Spleen (tissue), 11 donors: ENCODE measurements around the gene TPM2. TPM values are rescaled to one million over a fixed set of nuclear protein-coding genes. Genes with fewer than 3 reads are reported as not detected.

Experiments used
- DNase-seq: peaks from one replicate; pipeline ENCODE4 v3.0.0-alpha.2; 2020
- H3K27ac ChIP-seq, 8 donors: fragments of 200-600 bp; sonication (generic) in 7 of 8; 1 replicate in 4 of 8; 2 replicates in 4 of 8; pipeline versions ENCODE4 v1.5.0 to v1.8.0; 2016 to 2021; ENCODE audit warnings: inconsistent platforms in 4 of 8, mild to moderate bottlenecking in 4 of 8, moderate library complexity in 1 of 8
- H3K27me3 ChIP-seq, 7 donors: fragments of 200-600 bp; sonication (generic) in 6 of 7; replicated peaks in 1 of 7; 1 replicate in 4 of 7; 2 replicates in 3 of 7; pipeline versions ENCODE4 v1.5.0 to v1.8.0; 2016 to 2021; ENCODE audit warnings: inconsistent platforms in 3 of 7, mild to moderate bottlenecking in 1 of 7
- H3K36me3 ChIP-seq, 6 donors: fragments of 200-600 bp; sonication (generic) in 5 of 6; 1 replicate in 4 of 6; 2 replicates in 2 of 6; pipeline versions ENCODE4 v1.5.0 to v1.8.0; 2016 to 2021; ENCODE audit warnings: inconsistent platforms in 2 of 6
- H3K4me1 ChIP-seq, 6 donors: fragments of 200-600 bp; sonication (generic) in 5 of 6; 1 replicate in 3 of 6; 2 replicates in 3 of 6; pipeline versions ENCODE4 v1.5.0 to v1.8.0; 2016 to 2021; ENCODE audit warnings: inconsistent platforms in 3 of 6
- H3K4me3 ChIP-seq, 8 donors: fragments of 200-600 bp; sonication (generic) in 7 of 8; 1 replicate in 4 of 8; 2 replicates in 4 of 8; pipeline versions ENCODE4 v1.5.0 to v1.8.0; 2016 to 2021; ENCODE audit warnings: inconsistent platforms in 4 of 8, mild to moderate bottlenecking in 4 of 8, moderate library complexity in 2 of 8
- H3K9me3 ChIP-seq, 8 donors: fragments of 200-600 bp; sonication (generic) in 7 of 8; 1 replicate in 4 of 8; 2 replicates in 4 of 8; pipeline versions ENCODE4 v1.5.0 to v1.8.0; 2016 to 2021; ENCODE audit warnings: inconsistent platforms in 4 of 8
- CTCF ChIP-seq, 11 experiments: fragments of 200-600 bp in 7 of 11; fragments of 450-650 bp in 4 of 11; sonication (generic) in 4 of 11; IDR thresholded peaks in 8 of 11; conservative IDR thresholded peaks in 3 of 11; 1 replicate in 7 of 11; 2 replicates in 4 of 11; pipeline versions ENCODE4 v1.4.0 to v1.8.0; 2016 to 2021; ENCODE audit warnings: antibody characterized with exemption in 11 of 11, inconsistent platforms in 4 of 11, mild to moderate bottlenecking in 1 of 11
- POLR2A ChIP-seq, 3 donors: fragments of 450-650 bp; IDR thresholded peaks; one replicate each; pipeline ENCODE4 v1.5.1; 2017; ENCODE audit warnings: antibody characterized with exemption in 3 of 3, mild to moderate bottlenecking in 1 of 3
- POLR2AphosphoS5 ChIP-seq, 3 donors: sonication (generic); formaldehyde crosslinking; IDR thresholded peaks; one replicate each; pipeline ENCODE4 v1.5.1; 2017; ENCODE audit warnings: antibody characterized with exemption in 3 of 3
- WGBS, 5 donors: extraction: QIAGEN DNeasy Blood & Tissue Kit in 3 of 5; methylation state at CpG; one replicate each; pipeline versions ENCODE4 v1.1.5 to v1.1.7; 2013 to 2018; 5-methylcytosine and 5-hydroxymethylcytosine counted together
- intact Hi-C: fragments of 100-400 bp; cut with DNase I; formaldehyde crosslinking; loops from one replicate; pipeline ENCODE4 v1.15.0; 2023; ENCODE audit warnings: low total_unique reads
- polyA plus RNA-seq, 3 donors: library from polyadenylated mRNA; stranded (reverse); fragments of 200-250 nt; gene quantifications; one replicate each; pipeline ENCODE4 v1.2.1, GENCODE V29; 2013
- total RNA-seq, 7 donors: library from RNA; depleted of rRNA in 3 of 7; stranded (reverse); fragments of >200 nt in 3 of 7; fragmentation: NEBNext Ultra II Directional in 4 of 7; extraction: Animal tissue kit (Norgen Biotek cat#: 25700) in 4 of 7; gene quantifications; one replicate each; pipeline versions ENCODE4 v1.1.0 to v1.2.1, GENCODE V29; 2016 to 2021
- donor health status: healthy with polysubstance abuse.
- donor health status: DM: no; HTN: no; CAD: no; lungs with moderate emphysema.
- donor health status: DM: no; HTN: no; CAD: no.
- donor health status: Bipolar disorder and iron deficiency.
- donor health status: healthy.
- donor health status: DM: no; HTN: no; CAD: no.
- donor health status: DM: yes; HTN: yes; CAD: no.

The TPM2 gene
- total and polyA plus RNA-seq, 10 donors: 43.1 to 237 (median 119) TPM

- intact Hi-C loops: no loop called here
- 91 to 96% (median 93%) methylated on average over 2 of the region's 2 CpGs for WGBS, 5 donors
- H3K27ac ChIP-seq: no peak overlapping the region
Observed at GRCh38 chr9:35723426-35723825, 33.7 kb upstream of the TPM2 start.

GRCh38 chr9:35719546-35719945 lies 29.8 kb upstream of the TPM2 start:
- Histone ChIP-seq H3K27ac (peak overlapping the region in 5 of 8 donors; percentile 43 to 59 (median 54)), H3K4me1 (peaks cover 0 to 21% (median 9%) of the 10 kb centered on the region in 6 donors), H3K36me3 (peaks cover 21 to 100% (median 100%) of the 10 kb centered on the region in 6 donors), H3K4me3 (no peak overlapping the region), H3K27me3 (no peaks in the 10 kb centered on the region), H3K9me3 (no peaks in the 10 kb centered on the region)
- no peak for DNase-seq
- intact Hi-C loops: no loop called here
- TF ChIP-seq POLR2AphosphoS5 (IDR thresholded peaks at IDR 0.05) (no peak), POLR2A (IDR thresholded peaks at IDR 0.05) (no peak), CTCF (IDR thresholded peaks at IDR 0.05 in 8 of 11, conservative IDR thresholded peaks at IDR 0.05 in 3 of 11) (no peak)
- 94 to 96% (median 95%) methylated on average over 4 of the region's 4 CpGs for WGBS, 5 donors

More at GRCh38 chr9:35723426-35723825, 33.7 kb upstream of the TPM2 start:
- no peaks in the 10 kb centered on the region for H3K9me3 ChIP-seq
- H3K4me1 ChIP-seq: peaks cover 22 to 53% (median 38%) of the 10 kb centered on the region in 6 donors
- no peaks in the 10 kb centered on the region for H3K27me3 ChIP-seq
- no peak overlapping the region for H3K4me3 ChIP-seq
- no peak for TF ChIP-seq POLR2AphosphoS5 (IDR thresholded peaks at IDR 0.05)
- no peak for TF ChIP-seq POLR2A (IDR thresholded peaks at IDR 0.05)
- TF ChIP-seq CTCF (IDR thresholded peaks at IDR 0.05 in 8 of 11, conservative IDR thresholded peaks at IDR 0.05 in 3 of 11): no peak
- no peak for DNase-seq
- H3K36me3 ChIP-seq: peaks cover 7 to 92% (median 80%) of the 10 kb centered on the region in 6 donors

GRCh38 chr9:35718721-35719511 lies 29.2 kb upstream of the TPM2 start:
- DNase-seq: peak; percentile 86
- peak overlapping the region in 5 of 8 donors; percentile 43 to 59 (median 54) for H3K27ac ChIP-seq
- peaks cover 21 to 100% (median 100%) of the 10 kb centered on the region in 6 donors for H3K36me3 ChIP-seq
- peaks cover 0 to 22% (median 9%) of the 10 kb centered on the region in 6 donors for H3K4me1 ChIP-seq
- WGBS, 5 donors: 60 to 79% (median 71%) methylated on average over 14 to 15 of the region's 15 CpGs
- H3K4me3 ChIP-seq: no peak overlapping the region
- TF ChIP-seq CTCF (IDR thresholded peaks at IDR 0.05 in 8 of 11, conservative IDR thresholded peaks at IDR 0.05 in 3 of 11) (no peak), POLR2AphosphoS5 (IDR thresholded peaks at IDR 0.05) (peak; percentile 60 to 79 (median 70))
- intact Hi-C loops: no loop called here
- no peaks in the 10 kb centered on the region for H3K9me3 ChIP-seq
- H3K27me3 ChIP-seq: no peaks in the 10 kb centered on the region

GRCh38 chr9:35717132-35717870 lies 27.6 kb upstream of the TPM2 start:
- WGBS, 5 donors: 94 to 97% (median 95%) methylated on average over 14 of the region's 14 CpGs
- TF ChIP-seq POLR2AphosphoS5 (IDR thresholded peaks at IDR 0.05) (peak in 2 of 3 donors; percentile 8 to 51), POLR2A (IDR thresholded peaks at IDR 0.05) (no peak), CTCF (IDR thresholded peaks at IDR 0.05 in 8 of 11, conservative IDR thresholded peaks at IDR 0.05 in 3 of 11) (no peak)
- peaks cover 21 to 100% (median 100%) of the 10 kb centered on the region in 6 donors for H3K36me3 ChIP-seq
- no peaks in the 10 kb centered on the region for H3K27me3 ChIP-seq
- H3K9me3 ChIP-seq: no peaks in the 10 kb centered on the region
- DNase-seq: no peak
- intact Hi-C loops: no loop called here
- no peak overlapping the region for H3K27ac ChIP-seq
- H3K4me3 ChIP-seq: no peak overlapping the region
- peaks cover 0 to 22% (median 9%) of the 10 kb centered on the region in 6 donors for H3K4me1 ChIP-seq
